NCI-H748 treated with DMSO at 0.1 percent for 48 hours (cell line): ENCODE results near the gene TBX2.

Experiments
- DNase-seq: peaks from one replicate; lab custom pipeline; 2025; lab: John Stamatoyannopoulos, UW

The TBX2 gene

DNA sequence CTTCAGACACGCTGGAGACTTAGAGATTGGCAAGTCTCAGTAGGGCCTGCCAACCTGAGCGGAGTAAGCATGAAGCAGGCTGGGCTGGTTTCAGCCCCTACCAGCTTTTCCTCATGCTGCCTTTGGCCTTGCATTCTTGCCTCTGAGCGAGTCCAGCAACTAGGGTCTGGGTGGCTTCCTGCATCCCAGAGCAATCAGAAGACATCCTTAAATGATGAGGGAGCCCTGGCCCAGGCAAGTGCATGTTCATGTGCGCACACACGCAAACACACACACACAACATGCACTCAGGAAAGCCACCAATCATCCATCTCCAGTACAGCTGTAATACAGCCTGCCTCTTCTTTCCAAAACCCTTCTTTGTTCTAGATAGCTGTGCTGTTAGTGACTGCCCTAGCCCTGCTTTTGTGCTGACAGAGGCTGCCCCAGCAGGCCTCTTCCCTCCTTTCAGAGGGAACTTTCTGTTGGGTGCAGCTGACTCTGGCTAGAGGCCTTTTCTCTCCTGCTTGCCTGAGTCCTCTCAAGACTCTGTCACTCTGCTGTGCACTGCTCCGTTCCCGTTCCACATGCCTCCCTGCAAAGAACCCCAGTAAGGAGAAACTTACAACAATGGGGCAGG, 30.7 kb upstream of the TBX2 start:
- no peak for DNase-seq

DNA sequence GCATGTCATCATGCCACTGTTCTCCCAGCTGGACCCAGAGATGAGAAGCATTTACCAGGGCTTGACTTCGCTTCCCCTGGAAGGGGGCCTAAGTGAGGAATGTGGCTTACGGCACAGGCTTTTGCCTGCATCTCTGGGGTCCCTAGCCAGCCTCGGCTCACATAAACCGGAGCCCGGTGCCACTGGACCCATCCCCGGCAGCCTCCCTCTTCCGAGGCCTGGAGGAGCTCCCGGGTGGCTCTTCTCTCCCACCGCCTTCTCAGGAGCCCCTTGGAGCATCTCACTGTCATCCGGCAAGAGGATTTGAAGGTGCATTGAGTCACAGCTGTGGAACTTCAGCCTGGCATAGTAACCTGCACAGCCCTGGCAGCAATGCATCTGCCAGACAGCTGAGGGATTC, 29.9 kb upstream of the TBX2 start:
- no peak for DNase-seq

DNA sequence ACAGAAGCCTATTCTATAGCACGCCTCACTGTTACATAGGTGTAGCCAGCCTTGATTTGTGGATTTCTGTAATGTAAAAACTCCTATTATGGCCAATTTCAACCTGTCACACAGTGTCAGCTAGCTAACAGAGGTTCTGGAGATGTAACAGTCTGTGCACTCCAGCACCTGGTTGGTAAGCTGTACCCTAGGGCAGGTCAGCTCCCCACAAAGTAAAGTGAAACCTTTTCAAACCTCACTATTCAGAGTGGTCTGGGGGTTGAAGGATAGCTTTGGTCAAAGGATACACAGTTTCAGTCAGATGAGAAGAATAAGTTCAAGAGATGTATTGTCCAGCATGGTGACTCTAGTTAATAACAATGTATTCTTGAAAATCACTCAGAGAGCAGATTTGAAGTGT, 28.5 kb upstream of the TBX2 start:
- no peak for DNase-seq

DNA sequence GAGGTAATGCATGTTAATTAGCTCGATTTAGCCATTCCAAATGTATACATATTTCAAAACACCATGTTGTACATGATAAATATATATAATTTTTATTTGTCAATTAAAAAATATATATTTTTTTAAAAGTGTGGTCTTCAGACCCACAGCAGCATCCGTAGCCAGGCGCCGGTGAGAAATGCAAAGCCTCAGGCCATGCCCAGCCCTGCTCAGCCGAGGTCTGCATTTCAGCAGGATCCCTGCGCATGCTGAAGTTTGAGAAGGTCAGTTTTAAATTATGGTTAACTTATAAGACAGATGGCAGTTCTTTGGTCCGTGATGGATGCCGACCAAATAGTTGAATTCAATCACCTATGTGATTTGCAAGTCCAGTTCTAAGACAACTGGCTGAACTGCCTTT, 28.0 kb upstream of the TBX2 start:
- no peak for DNase-seq

DNA sequence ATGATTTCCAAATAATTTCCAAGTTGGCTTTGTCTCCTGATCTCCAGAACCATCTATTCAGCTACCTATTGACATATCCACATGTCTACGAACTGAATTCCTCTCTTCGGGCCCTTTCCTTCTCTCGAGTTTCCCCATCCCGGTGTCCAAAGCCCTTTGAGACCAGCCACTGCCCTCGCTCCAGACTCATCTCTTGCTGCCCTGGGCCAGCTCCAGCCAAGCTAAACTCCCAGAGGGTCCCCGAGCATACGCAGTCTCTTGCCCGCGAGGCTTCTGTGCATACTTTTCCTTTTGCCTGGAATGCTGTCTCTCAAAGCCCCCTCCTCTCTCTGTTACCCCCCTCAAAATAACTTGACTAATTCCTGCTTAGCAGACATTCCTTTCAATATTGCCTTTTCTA, 27.2 kb upstream of the TBX2 start:
- DNase-seq = no peak

DNA sequence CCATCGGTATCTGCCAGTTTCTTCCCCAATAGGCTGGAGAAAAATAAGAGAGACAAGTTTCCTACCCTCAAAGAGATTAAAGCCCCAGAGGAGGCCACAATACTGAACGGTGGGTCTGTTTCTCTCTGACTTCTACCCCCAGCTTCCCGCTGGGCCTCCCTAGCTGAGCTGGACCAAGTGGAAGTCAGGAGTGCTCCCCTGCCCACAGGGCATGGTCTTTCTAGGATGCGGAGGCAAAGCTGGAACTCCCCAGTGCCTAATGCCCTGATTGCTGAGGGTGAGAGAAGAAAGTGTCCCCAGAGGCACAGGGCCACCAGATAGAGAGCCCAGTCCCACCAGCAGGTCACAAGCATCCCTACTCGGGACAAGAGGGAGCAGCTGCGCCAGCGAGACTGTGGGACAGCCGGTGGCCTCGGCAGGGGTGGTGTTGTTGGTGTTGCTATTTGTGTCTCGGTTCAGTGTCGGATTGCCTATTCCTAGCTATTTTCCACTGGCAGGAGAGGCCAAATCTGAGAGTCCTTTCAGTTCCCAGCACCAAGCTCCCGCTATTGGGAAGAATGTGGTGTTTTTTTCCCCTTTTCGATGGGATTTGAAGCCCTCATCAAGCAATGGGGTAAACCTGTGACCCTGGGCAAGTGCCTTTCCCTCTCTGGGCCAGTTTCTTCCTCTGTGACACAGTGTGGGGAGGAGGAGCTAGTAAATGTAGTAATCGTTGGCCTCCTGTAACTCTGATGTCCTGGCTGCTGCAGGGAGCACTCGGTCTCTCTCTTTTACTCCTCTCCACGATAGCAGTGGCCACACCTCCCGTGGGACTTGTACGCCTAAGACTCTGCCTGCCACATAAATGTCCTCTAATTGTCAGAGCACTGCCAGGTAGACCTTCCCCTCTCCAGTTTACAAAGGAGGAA, 22.5 kb upstream of the TBX2 start:
- DNase-seq = no peak

DNA sequence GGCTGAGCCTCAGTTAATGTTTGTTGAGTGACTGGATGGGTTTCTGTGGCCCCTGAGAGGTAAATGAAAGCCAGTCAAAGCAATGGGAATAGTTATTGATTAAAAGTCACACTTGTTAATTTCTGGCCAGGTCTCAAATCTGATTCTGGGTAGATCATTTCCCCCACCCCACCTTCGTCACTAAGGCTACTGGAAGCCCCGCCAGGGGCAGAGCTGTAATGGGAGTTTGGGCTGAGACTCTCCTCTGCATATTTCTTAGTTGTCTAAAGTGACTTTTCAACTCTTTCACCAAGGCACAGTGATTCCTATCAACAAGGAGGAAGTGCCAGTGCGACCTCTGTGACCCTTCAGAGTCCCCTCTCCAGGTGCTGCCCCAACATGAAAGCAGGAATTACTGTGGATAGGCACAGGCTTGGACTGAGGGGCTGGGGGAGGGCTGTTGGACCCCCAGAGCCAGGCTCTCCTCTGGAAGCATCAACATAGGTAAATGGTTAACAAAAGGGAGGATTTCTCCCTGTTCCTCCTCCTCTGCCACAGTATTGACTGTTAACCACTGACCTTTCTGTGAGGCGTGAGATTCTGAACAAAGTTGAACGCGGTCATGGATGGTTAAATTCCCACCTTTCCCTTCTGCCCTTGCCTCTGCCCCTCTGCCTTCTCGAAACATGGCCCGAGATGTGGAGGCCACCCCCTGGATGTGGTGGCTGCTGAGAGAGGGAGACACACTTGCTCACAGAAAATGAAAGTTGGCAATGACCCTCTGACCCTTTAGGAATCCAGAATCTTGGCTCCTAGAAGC, 20.8 kb upstream of the TBX2 start:
- no peak for DNase-seq

DNA sequence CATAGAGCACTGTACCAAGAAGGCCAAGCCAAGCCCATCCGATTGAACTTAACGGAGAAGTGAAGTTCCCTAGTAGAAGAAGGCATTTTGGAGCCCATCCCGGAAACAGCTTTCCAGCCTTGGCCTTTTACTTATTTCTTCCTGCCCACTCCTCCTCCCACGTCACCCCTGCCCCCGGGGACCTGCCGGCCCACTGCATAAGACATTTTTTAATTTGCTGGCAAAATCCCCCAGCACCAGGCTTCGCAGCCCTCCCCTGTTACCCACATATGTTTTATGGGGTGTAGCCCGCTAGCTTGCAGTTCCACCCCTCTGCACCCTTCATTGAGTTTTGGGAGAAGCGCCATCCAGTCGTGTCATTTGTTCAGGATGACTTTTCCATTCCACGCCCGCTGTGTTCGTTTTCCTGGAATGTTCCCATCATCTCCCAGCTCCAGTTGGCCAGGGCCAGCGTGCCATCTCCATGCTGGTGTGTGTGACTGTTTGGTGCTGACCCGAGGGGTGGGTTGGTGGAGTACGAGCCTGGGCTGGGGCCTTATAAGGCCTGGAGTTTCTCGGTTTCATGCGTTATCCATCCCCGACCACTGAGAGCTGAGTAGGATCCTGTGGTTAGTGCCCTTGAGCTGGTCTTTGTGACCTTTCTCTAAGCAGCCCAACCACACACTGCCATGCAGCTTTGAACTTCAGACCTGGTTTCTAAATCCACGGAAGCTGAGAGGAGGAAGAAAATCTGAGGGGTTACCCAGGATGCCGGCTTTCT, 20.0 kb upstream of the TBX2 start:
- no peak for DNase-seq

DNA sequence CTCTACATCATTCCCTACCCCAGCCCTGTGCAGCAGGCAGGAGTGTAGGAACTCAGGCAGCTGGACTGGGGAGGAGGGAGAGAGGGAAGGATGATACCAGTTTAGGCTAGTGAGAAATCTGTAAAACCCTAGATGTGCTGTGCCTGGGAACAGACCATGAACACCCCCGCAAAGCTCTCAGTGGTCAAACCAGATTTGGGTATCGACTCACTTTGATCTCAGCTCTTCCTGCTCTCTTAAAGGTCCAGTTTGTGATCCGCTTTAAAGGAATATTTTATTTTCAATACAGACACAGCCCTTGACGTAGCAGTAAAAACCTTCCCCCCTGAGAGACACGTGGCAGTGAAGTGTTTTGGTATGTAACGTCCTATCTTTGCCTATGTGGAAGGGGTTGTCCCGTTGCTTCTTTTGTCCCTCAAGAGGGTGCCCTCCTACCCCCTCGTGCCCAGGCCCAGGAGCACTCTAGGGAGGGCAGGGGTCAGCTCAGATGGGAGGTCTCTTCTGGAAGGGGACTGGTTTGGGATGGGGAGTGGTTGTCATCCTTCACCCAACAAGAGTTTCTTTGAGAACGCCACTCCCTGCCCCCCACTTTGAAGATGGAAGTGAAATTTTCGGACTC, 19.3 kb upstream of the TBX2 start:
- DNase-seq = no peak

DNA sequence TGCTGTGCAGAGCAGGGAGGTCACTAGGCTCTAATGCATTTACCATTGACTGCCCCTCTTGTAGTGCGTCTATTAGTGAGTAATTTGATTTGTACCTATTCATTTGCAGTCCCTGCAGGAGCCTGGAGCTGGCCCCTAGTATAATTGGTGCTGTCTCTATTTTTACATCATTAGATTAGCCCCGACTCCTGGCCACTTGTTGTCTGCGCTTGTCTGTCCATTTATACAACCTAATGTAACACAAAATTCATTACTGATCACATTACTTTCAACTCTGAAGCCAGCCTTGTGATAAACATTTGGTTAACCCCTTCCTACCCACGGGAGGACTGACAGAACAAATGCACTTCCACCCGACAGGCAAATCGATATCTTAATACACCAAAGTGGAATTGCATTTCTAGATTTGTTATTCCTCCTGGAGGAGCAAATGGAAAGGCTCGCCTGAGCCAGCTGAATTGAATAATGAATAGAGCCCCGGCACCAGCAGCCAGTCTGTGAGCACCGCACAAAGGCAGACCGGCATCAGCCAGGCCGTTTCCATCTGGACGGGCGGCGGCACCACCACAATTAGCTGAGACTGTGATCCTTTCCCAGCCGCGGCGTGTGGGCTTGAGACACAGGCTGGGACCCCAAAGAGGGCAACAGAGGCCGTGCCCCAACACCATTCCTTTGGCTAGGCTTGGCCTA, 18.7 kb upstream of the TBX2 start:
- no peak for DNase-seq

DNA sequence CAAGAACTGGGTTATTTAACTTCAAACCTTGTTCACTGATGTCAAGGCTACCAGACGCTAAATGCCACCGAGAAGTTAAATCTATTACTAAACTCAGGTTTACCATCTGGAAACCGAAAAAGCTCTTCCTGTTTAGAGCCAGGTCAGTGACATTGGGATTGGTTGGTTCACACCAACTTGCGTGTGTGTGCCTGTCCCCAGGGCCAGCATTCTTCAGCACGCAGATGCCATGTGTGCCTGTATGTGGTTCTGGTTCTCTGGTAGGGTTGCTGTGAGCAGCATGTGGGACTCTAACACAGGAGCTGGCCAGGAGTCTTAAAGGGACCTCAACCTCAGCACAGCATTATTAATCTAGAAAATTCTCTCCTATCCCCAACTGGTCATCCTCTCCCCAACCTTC, 18.1 kb upstream of the TBX2 start:
- DNase-seq = no peak

DNA sequence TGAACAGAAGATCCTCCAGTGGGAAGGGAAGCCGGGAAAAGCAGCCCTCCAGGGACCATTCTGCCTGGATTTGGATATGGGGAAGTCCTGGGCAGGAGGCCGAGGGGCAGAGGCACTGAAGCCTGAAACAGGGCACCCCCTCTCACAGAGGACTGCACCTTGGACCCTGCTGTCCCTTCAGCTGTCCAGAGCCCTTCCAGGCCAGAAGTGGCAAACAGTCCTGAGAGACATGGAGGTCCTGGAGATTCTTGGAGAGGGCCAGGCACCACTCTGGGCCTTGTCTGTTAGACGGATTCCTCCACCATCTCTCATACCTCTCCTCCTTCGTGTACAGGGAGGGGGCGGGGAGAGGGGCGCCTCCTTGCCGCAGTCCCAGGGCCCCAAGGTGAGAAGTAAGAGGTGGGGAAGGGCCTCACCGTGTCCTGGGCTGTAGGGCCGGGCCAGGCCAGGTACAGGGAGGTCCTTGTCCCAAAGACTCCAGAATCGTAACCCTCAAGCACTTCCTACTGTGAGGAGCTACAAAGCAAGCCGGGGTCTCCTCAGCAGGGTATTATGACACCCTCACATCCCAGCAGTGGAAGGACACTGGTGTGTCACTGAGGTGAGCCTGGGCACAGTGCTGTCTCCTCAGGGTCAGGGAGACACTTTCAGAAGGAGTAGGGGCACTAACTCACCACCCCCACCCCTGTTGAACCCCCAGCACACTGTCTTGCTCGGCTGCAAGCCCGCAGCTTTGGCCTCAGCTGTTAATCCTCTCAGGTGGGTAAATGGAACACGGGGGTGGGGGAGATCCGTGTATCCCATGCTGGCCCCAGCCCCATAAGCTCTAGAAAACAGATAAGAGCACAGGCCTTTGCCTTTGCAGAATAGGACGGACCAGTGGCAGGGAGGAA, 16.6 kb upstream of the TBX2 start:
- no peak for DNase-seq

DNA sequence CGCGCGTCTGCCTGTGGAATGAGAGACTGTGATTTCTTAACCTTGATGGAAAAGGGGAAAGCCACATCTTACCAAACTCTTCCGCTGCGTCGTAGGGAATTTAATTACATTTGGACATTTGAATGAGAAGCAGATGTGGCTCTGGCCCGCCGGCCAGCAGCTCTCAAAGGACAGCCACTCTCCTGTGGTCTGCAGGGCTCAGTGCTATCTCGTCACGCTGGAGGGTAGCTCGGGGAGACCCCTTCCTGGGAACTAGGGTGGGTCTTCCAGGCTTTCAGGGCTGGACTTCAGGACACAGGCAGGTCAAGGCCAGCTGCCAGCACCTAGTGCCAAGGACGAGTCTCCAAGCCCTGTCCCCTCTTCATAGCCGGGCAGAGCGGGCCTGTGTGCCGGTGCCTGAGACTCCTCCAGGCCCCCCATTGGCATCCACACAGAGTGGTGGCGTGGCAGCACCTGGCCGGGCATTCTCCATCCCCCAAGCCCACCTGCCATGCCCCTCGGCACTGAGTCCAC, 15.9 kb upstream of the TBX2 start:
- no peak for DNase-seq

DNA sequence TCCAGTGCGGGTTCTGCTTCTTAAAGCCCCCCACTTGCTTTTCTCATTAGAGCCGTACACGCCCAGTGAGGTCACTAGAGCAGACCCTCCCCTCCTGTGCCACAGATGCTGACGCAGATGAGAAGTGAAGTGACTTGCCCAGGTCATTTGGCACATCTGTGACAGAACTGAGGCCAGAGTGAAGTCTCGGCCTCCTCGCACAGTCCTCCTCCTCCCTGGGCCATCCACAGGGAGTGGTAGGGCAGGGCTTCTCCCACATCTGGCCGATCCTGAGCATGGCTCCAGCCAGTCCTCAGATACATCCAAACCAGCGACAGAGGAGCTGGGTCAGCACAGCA, 15.3 kb upstream of the TBX2 start:
- DNase-seq = no peak

DNA sequence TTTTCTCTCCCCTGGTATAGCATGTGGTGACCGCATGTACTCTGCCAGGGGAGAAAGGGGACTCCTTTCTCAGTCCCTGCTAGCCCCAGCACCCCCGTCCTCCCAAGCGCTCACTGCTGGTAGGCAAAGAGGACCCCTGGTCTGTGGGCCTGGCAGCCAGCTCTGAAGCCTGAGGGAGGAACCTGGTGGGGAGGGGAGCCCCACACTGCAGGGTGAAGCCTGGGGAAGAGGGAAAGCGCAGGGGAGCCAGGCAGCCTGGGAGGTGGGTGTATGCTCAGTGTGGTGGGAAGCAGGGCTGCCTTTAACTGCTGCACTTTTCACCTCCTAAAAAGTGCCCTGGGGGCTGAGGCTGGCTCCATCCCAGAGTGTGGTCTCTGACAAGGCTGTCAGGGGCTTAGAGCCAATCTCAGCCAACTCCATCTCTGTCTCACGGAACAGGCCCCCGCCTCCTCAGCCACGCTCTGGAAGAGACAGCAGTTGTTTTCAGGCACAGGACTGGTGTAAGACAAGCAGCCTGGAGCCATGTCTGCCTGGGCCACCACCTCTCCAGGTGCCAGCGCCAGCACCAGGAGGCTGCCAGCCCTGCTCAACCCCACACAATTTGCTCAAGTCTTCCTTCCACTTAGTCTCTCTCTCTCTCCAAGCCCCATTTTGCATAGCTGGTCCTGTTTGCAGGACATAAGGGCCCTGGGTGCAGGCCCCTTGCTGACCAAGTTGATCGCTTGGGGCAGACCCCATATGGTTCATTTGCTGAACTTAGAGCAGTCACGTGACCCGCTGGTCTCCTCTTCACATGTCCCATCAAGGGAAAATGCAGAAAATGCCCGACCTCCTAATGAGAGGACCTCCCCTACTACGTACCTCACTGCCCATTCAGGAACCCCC, 14.7 kb upstream of the TBX2 start:
- no peak for DNase-seq

DNA sequence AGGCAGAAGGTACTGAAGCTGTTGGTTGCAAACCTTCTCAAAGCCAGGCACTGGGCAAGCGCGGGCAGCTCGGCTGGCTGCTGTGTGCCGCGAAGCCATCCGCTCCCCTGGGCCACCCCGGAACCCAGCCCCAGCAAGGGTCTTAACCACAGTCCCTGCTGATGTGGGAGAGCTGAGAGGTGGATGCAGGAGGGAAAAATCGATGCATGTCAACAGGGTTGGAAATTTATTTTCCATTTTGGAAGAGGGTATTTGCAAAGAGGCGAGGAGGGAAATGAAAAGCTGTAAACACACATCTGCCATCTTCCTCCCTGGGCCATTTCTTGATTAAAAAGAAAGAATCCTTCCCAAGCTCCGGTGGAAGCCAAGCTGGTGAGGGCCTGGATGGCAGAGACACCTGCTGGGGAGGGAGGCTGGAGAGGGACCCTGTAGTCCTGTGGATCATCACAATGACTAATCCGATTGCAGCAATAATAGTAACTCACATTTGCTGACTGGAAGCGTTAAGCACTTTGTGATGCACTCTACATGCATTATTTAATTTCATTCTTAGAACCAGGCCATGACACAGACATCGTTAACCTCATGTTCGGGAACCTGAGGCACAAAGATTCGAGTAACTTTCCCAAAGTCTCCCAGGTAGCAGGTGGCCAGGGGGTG, 13.9 kb upstream of the TBX2 start:
- no peak for DNase-seq

DNA sequence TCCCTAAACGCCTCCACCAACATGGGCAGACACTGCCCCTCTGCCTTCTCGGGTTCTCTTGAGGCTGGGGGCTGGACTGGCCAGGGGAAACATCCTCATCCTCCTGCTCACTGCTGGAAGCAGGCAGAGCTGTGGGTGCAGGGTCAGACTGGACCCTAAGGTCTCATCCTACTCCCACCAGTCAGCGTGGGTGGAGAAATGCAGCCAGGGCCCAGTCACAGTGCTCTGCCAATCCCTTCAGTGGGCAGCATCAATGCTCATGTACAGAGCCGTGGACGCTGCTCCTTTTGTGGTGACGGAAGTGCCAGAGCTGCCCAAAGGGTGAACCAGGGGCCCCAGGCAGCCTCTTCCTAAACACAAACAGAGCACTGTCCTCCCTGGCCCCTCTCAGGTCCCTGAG, 13.4 kb upstream of the TBX2 start:
- no peak for DNase-seq

DNA sequence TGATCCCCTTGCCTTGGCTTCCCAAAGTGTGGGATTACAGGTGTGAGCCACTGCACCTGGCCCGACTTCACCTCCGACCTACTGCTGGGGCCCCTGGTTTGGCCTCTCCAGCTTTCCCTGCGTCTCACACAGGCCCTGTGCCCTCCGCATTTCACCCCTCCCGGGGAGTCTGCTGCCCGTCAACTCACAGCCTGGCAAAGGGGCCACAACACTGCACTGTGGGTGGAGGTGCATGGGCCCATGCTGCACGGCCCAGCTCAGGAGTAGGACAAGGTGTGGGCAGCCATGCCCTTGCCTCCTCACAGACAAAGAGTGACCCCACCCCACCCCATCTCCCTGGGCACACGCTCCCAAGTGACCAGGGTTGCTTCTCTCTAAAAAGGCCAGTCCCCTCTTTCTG, 12.6 kb upstream of the TBX2 start:
- DNase-seq = no peak
